Spleen (tissue), 11 donors: Measurements from ENCODE around the gene NUDT1. TPM values are rescaled to one million over a fixed set of nuclear protein-coding genes. Genes with fewer than 3 reads are reported as not detected.

ENCODE experiments used
- DNase-seq: peaks from one replicate; pipeline ENCODE4 v3.0.0-alpha.2; 2020
- H3K27ac ChIP-seq, 8 donors: fragments of 200-600 bp; sonication (generic) in 7 of 8; 1 replicate in 4 of 8; 2 replicates in 4 of 8; pipeline versions ENCODE4 v1.5.0 to v1.8.0; 2016 to 2021; ENCODE audit warnings: inconsistent platforms in 4 of 8, mild to moderate bottlenecking in 4 of 8, moderate library complexity in 1 of 8
- H3K27me3 ChIP-seq, 7 donors: fragments of 200-600 bp; sonication (generic) in 6 of 7; replicated peaks in 1 of 7; 1 replicate in 4 of 7; 2 replicates in 3 of 7; pipeline versions ENCODE4 v1.5.0 to v1.8.0; 2016 to 2021; ENCODE audit warnings: inconsistent platforms in 3 of 7, mild to moderate bottlenecking in 1 of 7
- H3K36me3 ChIP-seq, 6 donors: fragments of 200-600 bp; sonication (generic) in 5 of 6; 1 replicate in 4 of 6; 2 replicates in 2 of 6; pipeline versions ENCODE4 v1.5.0 to v1.8.0; 2016 to 2021; ENCODE audit warnings: inconsistent platforms in 2 of 6
- H3K4me1 ChIP-seq, 6 donors: fragments of 200-600 bp; sonication (generic) in 5 of 6; 1 replicate in 3 of 6; 2 replicates in 3 of 6; pipeline versions ENCODE4 v1.5.0 to v1.8.0; 2016 to 2021; ENCODE audit warnings: inconsistent platforms in 3 of 6
- H3K4me3 ChIP-seq, 8 donors: fragments of 200-600 bp; sonication (generic) in 7 of 8; 1 replicate in 4 of 8; 2 replicates in 4 of 8; pipeline versions ENCODE4 v1.5.0 to v1.8.0; 2016 to 2021; ENCODE audit warnings: inconsistent platforms in 4 of 8, mild to moderate bottlenecking in 4 of 8, moderate library complexity in 2 of 8
- H3K9me3 ChIP-seq, 8 donors: fragments of 200-600 bp; sonication (generic) in 7 of 8; 1 replicate in 4 of 8; 2 replicates in 4 of 8; pipeline versions ENCODE4 v1.5.0 to v1.8.0; 2016 to 2021; ENCODE audit warnings: inconsistent platforms in 4 of 8
- POLR2A ChIP-seq, 3 donors: fragments of 450-650 bp; IDR thresholded peaks; one replicate each; pipeline ENCODE4 v1.5.1; 2017; ENCODE audit warnings: antibody characterized with exemption in 3 of 3, mild to moderate bottlenecking in 1 of 3
- POLR2AphosphoS5 ChIP-seq, 3 donors: sonication (generic); formaldehyde crosslinking; IDR thresholded peaks; one replicate each; pipeline ENCODE4 v1.5.1; 2017; ENCODE audit warnings: antibody characterized with exemption in 3 of 3
- WGBS, 5 donors: extraction: QIAGEN DNeasy Blood & Tissue Kit in 3 of 5; methylation state at CpG; one replicate each; pipeline versions ENCODE4 v1.1.5 to v1.1.7; 2013 to 2018; 5-methylcytosine and 5-hydroxymethylcytosine counted together
- intact Hi-C: fragments of 100-400 bp; cut with DNase I; formaldehyde crosslinking; loops from one replicate; pipeline ENCODE4 v1.15.0; 2023; ENCODE audit warnings: low total_unique reads
- polyA plus RNA-seq, 3 donors: library from polyadenylated mRNA; stranded (reverse); fragments of 200-250 nt; gene quantifications; one replicate each; pipeline ENCODE4 v1.2.1, GENCODE V29; 2013
- total RNA-seq, 7 donors: library from RNA; depleted of rRNA in 3 of 7; stranded (reverse); fragments of >200 nt in 3 of 7; fragmentation: NEBNext Ultra II Directional in 4 of 7; extraction: Animal tissue kit (Norgen Biotek cat#: 25700) in 4 of 7; gene quantifications; one replicate each; pipeline versions ENCODE4 v1.1.0 to v1.2.1, GENCODE V29; 2016 to 2021
- TF ChIP-seq, protein P1 (sequence below), 11 experiments: fragments of 200-600 bp in 7 of 11; fragments of 450-650 bp in 4 of 11; sonication (generic) in 4 of 11; IDR thresholded peaks in 8 of 11; conservative IDR thresholded peaks in 3 of 11; 1 replicate in 7 of 11; 2 replicates in 4 of 11; pipeline versions ENCODE4 v1.4.0 to v1.8.0; 2016 to 2021; ENCODE audit warnings: antibody characterized with exemption in 11 of 11, inconsistent platforms in 4 of 11, mild to moderate bottlenecking in 1 of 11
- donor health status: healthy with polysubstance abuse.
- donor health status: DM: no; HTN: no; CAD: no; lungs with moderate emphysema.
- donor health status: DM: no; HTN: no; CAD: no.
- donor health status: Bipolar disorder and iron deficiency.
- donor health status: healthy.
- donor health status: DM: no; HTN: no; CAD: no.
- donor health status: DM: yes; HTN: yes; CAD: no.

Gene NUDT1
- total and polyA plus RNA-seq, 10 donors: 13.7 to 69.3 (median 22.6) TPM

DNA sequence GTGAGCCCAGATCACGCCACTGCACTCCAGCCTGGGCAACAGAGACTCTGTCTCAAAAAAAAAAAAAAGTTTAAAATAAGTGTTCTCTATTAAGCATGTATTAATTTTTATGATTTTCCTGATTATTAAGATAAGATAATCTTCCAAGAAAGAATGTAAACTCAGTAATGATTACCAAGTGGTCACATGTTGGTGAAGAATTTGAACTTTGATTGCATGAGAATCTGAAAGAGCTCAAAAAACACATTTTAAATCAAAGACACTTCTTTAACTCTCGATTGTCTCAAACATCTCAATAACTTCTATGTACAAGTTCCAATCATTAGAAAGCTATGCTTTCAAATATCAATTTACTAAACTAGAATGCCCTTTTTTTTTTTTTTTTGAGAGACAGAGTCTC, 38.4 kb downstream of the NUDT1 start:
- no peak for DNase-seq
- Histone ChIP-seq H3K4me1 (peaks cover 0 to 62% (median 38%) of the 10 kb centered on the region in 6 donors), H3K27me3 (no peaks in the 10 kb centered on the region), H3K9me3 (no peaks in the 10 kb centered on the region), H3K27ac (peak overlapping the region in 1 of 8 donors; percentile 35), H3K36me3 (peaks cover 0 to 39% (median 14%) of the 10 kb centered on the region in 6 donors), H3K4me3 (no peak overlapping the region)
- TF ChIP-seq POLR2AphosphoS5 (IDR thresholded peaks at IDR 0.05) (no peak), POLR2A (IDR thresholded peaks at IDR 0.05) (no peak)
- TF ChIP-seq, protein P1, sequence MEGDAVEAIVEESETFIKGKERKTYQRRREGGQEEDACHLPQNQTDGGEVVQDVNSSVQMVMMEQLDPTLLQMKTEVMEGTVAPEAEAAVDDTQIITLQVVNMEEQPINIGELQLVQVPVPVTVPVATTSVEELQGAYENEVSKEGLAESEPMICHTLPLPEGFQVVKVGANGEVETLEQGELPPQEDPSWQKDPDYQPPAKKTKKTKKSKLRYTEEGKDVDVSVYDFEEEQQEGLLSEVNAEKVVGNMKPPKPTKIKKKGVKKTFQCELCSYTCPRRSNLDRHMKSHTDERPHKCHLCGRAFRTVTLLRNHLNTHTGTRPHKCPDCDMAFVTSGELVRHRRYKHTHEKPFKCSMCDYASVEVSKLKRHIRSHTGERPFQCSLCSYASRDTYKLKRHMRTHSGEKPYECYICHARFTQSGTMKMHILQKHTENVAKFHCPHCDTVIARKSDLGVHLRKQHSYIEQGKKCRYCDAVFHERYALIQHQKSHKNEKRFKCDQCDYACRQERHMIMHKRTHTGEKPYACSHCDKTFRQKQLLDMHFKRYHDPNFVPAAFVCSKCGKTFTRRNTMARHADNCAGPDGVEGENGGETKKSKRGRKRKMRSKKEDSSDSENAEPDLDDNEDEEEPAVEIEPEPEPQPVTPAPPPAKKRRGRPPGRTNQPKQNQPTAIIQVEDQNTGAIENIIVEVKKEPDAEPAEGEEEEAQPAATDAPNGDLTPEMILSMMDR (IDR thresholded peaks at IDR 0.05 in 8 of 11, conservative IDR thresholded peaks at IDR 0.05 in 3 of 11): no peak
- intact Hi-C loops: no loop called here
- WGBS, 5 donors: 49 to 57% (median 54%) methylated on average over 2 of the region's 2 CpGs

GRCh38 chr7:2281541-2281940, 39.5 kb downstream of the NUDT1 start:
- Histone ChIP-seq H3K27me3 (no peaks in the 10 kb centered on the region), H3K4me1 (peaks cover 0 to 69% (median 41%) of the 10 kb centered on the region in 6 donors), H3K9me3 (no peaks in the 10 kb centered on the region), H3K36me3 (peaks cover 0 to 28% (median 11%) of the 10 kb centered on the region in 6 donors), H3K4me3 (no peak overlapping the region), H3K27ac (peak overlapping the region in 7 of 8 donors; percentile 38 to 73 (median 63))
- TF ChIP-seq, protein P1 (IDR thresholded peaks at IDR 0.05 in 8 of 11, conservative IDR thresholded peaks at IDR 0.05 in 3 of 11): no peak
- peak in 2 of 3 donors; percentile 12 to 33 for TF ChIP-seq POLR2AphosphoS5 (IDR thresholded peaks at IDR 0.05)
- no peak for TF ChIP-seq POLR2A (IDR thresholded peaks at IDR 0.05)
- DNase-seq: no peak
- WGBS, 5 donors: 51 to 78% (median 60%) methylated on average over 9 of the region's 9 CpGs
- intact Hi-C loops: no loop called here

DNA sequence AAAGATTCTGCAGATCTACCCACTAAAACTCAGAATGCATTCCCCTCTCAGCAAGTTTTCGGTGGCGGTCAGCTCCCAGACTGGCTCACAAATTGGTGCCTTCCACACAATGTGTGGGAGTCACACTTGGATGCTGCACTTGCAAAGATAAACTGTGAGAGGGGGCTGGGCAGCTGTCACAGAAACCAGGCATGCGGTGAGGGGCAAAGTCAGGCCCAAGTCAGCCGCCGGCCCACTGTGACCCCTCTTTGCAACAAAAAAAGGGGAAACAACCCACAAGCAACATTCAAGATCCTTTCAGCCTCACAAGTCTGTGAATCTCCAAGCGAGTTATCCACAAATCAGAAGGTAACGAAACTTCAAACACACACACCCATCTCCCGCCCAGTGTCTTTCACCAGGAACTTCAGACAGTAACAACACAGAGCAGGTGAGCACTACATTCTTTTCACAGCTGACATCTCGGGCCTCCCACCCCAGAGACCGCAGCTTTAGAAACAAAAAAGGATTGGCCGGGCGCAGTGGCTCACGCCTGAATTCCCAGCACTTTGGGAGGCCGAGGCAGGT, 40.2 kb downstream of the NUDT1 start:
- intact Hi-C loops: no loop called here
- Histone ChIP-seq H3K4me1 (peaks cover 0 to 71% (median 41%) of the 10 kb centered on the region in 6 donors), H3K27me3 (no peaks in the 10 kb centered on the region), H3K27ac (peak overlapping the region in 7 of 8 donors; percentile 38 to 73 (median 63)), H3K4me3 (no peak overlapping the region), H3K9me3 (no peaks in the 10 kb centered on the region), H3K36me3 (peaks cover 0 to 21% (median 6%) of the 10 kb centered on the region in 6 donors)
- 85 to 95% (median 86%) methylated on average over 11 to 14 of the region's 14 CpGs for WGBS, 5 donors
- DNase-seq: no peak
- TF ChIP-seq POLR2A (IDR thresholded peaks at IDR 0.05) (no peak), POLR2AphosphoS5 (IDR thresholded peaks at IDR 0.05) (no peak)
- TF ChIP-seq, protein P1 (IDR thresholded peaks at IDR 0.05 in 8 of 11, conservative IDR thresholded peaks at IDR 0.05 in 3 of 11): no peak

- Histone ChIP-seq H3K4me3 (no peak overlapping the region), H3K36me3 (peaks cover 0 to 21% (median 1%) of the 10 kb centered on the region in 6 donors), H3K27ac (peak overlapping the region in 6 of 8 donors; percentile 7 to 54 (median 34)), H3K27me3 (no peaks in the 10 kb centered on the region), H3K4me1 (peaks cover 0 to 78% (median 43%) of the 10 kb centered on the region in 6 donors), H3K9me3 (no peaks in the 10 kb centered on the region)
- TF ChIP-seq POLR2AphosphoS5 (IDR thresholded peaks at IDR 0.05): peak in 2 of 3 donors; percentile 61 to 71
- TF ChIP-seq, protein P1 (IDR thresholded peaks at IDR 0.05 in 8 of 11, conservative IDR thresholded peaks at IDR 0.05 in 3 of 11): no peak
- no peak for DNase-seq
- WGBS, 5 donors: 61 to 87% (median 80%) methylated on average over 14 to 20 of the region's 20 CpGs
- intact Hi-C loops: no loop called here
These were observed 41.0 kb downstream of the NUDT1 start for GRCh38 chr7:2283074-2283473.
